Stimulated activated CD8-positive, alpha-beta memory T cell treated with anti-CD3 and anti-CD28 coated beads, Interleukin-15, amount 100 ng/mL, for 1 hour (primary cell): ENCODE measurements around the gene SHC1.

Experiments used
- DNase-seq: peaks from one replicate; pipeline ENCODE4 v3.0.0-alpha.2; 2020; ENCODE audit warnings: low read depth

The SHC1 gene

DNA sequence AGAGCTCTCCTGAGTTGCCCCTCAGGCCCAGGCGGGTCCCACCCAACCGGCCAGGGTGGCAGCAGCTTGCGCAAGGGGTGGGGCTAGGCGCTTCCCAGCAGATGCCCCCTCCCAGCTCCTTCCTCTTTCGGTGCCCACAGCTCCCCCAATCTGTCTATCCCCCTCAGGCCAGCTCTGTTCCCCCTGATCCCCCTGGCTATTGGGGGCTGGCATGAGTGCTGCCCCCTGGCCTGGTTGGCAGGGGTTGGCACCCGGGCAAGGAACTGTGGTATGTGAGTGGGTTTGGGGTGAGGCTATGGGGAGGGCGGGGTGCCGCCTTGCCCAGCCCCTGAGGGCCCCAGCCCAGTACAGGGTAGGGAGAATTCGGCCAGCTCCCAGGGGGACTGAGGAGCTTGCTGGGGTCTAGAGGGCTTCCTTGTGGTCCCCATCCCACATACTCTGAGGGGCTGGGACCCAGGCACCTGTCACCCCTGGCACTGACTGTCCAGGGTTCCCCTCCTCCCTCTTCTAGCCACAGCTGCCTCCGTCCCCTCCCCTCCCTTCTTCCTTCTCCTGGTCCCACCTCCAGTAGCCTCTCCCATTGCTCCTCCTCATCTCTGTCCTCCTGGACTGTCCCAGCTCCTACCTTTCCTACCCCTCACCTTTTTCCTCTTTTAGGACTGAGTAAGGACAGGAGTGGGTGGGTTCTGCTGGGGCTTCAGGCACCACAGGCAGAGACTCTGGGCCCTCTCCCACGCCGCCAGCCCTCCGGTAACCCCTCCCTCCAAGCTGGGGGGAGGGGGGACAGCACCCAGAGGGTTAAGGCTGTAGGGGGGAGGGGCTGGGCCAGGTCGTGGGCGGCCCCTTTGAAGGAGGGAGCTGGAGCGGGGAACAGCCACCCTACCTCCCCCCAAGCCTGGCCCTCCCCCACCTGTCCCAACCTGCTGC, 37.7 kb upstream of the SHC1 start:
- no peak for DNase-seq

DNA sequence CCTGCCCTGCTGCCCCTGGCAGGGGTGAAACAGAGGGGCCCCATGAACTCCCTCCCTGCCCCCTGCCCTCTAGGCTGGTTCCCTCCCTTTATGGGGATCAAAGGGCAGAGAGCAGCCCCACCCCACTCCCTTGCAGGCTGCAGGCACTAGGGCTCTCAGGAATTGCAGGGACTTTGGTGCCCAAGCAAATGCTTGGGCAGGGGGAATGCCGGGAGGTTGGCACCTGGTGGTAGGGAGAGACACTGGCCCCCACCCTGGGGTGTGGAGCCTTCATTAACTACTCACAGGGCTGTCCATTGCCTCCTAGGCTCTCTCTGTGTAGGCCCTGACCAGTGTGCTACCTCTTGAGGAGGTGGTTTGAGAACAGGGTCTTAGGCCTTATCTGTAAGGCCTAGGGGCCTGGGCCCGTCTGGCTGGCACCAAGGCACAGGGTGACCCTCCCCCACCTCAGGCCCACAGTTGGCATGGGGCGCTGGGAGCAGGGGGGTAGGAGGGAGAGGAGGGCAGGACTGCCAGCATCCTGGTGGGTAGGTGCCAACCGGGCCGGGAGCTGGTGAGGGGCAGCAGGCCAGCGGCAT, 36.8 kb upstream of the SHC1 start:
- DNase-seq = no peak

DNA sequence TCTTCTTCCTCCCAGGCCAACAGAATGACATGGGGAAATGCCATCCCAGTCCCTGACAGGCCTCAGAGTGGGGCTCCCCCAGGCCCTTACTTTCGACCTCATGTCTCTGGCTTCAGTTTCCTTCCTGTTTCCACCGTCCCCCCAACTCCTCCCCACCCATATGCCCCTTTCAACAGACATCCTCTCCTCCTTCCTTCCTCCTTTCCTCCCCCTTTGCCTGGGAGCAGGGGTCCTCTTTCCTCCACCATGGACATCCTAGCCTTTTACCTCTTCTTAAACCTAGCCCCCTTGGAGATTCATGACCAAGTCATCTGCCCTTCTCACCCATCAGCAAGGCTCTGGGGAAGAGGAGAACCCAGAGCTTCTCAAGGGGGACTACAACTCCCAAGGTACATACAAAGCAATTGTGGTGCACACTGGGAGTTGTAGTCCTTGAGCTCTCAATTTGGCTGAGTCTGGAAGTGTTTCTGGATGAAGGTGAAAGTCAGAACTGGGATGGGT, 36.1 kb upstream of the SHC1 start:
- no peak for DNase-seq

DNA sequence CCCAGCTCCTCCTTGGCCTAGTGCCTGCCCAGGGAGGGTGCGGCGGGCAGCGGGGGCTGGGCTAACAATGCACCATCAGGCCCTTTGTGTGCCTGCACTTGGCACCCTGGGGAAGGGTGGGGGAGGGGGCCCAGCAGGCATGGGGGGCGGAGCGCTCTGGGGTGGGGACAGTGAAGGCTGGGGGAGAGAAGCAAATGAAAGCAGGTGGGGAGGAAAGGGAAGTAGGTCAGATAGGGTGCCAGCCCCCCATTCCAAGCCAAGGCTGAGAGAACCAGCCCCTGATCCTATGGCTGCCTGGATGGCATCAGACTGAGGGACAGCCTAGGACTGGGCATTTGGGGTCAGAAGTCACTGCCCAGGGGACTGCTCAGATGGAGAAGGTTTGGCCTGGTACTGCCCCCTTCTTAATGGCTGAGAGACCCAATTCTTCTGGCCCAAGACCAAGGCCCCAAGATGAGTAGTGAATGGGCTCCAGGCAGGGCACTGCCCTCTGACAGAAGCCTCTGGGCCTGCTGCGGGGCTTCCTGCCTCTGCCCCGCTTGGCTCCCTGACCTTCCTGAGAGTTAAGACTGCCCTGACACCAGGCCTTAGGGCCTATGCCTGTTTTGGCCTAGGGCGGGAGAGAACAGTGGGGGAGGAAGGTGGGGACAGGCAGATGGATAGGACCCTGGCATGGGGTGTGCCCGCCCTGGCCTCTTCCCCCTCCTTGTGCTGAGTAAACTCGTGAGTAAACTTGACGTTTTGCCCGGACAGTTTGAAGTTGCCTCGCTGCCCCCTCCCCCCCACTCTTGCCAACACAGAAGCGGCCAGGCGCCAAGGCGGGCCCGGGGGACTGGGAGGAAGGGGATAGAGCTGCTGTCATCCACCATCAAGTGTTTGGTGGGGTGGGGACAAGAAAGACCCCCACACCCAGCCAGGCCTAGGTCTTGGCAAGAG, 34.8 kb upstream of the SHC1 start:
- DNase-seq = no peak

DNA sequence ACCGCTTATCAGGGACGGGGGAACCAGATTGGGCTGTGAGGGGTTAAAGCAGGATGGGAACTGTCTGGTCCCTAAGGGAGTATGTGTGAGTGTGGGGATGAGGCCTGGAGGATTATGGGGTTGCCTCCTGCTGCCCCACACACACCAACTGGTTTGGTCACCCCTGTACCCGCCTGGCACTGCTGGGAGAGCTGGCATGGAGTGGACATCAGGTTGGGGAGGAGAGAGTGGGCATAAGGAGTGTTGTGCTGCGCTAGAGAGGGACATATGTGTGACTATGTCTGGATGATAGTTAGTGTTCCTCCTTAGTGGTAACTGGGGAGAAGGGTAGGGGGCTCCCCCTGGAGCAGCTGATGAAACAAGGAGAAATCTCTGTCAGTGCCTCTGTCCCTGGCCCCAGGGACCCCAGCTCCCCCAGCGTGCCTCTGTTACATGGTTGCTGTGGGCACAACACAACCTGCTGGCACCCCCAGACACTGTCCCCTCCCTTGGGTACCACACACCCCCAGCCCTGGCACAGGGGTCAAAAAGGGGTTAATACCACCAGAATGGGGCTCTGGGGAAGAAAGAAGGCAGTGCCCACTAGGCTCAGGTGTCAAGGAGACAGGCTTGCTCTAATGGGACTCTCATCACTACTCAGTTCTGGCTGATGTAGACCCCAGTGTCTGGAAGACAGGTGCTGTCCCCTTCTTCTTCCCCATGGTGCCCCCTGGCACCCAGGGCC, 34.0 kb upstream of the SHC1 start:
- DNase-seq = no peak

DNA sequence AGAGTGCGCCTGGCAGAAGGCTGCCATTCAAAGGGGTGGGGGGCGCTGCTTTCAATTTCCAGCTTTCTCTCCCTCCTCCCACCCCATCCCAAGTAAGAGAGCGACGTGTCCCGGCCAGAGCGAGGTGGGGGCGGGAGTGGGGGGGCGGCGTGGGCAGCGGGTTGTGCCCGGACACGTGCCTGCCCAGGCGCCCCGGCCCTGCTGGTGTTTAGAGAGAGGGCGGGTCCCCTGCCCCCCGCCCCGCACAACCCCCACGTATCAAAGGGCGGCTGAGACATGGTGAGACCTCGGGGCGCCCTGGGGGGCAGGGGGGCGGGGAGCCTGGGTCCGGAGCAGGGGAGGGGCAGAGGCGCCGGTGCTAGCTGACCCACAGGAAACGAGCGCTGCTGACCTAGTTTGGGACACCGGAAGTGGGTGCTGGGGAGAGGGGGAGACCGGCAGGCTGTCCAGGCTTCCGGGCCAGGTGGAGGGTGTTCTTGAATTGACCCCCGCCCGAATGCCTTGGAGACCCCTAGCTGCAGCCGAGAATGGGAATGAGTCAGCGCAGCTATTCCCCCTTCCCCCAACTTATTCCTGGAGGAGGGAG, 33.3 kb upstream of the SHC1 start:
- DNase-seq = no peak

DNA sequence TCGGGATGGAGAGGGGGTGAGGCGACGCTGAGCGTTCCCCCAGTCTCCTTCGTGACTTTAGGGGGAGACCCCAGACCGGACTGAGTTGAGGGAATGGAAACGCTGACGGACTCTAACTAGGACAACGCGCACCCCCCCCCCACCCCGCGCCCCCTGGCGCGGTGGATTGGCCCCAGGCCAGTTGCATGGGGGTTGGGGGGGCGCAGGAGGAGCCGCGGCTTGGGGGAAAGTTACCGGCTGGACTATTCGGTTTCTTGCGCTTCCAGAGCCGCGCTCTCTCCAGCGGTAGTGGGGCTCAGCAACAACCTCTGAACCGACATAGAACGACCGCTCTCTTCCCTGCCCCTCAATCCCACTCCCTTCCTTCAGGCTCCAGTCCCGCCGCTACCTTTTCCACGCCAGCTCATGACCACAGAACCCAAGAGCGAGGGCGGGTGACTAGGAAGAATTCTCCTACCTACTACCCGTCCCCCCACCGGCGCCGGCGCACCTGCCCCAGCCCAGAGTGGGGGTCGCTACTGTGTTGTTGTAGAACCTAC, 32.7 kb upstream of the SHC1 start:
- no peak for DNase-seq

DNA sequence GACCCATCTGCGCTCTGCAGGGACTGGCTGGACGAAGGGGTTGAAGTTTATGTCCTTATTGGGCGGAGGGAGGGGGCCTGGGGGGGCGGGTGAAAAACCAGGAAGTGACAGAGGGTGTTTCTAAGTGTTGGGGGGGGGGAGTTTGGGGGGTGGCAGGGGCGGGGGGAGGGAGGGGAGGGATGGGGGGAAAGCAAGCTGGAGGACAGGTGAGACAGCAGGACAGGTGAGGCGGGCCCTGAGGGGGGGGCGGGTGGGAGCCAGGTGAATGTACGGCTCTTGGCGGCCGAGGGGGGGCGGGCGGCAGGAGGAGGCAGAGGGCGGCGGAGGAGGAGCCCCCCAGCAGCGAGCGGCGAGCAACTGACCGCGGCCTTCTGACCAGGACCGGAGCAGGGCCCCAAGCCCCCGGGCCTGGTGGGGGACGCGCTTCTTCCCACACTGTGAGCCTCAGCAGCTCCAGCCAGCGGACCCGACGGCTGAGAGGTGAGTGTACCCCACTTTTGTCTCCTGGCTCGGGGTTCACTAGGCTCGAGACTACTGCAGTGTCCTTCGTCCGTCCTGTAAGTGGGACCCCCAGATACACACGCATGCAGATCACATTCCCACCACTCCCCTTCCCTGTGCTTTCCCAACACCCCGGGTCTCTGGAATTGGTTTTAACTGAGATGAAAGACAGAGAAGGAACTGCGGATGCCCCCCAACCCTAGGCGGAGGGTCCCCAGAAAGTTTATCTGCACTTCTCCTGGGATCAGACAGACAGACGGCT, 32.1 kb upstream of the SHC1 start, which contains the start of gene ZBTB7B:
TSS of gene ZBTB7B (plus strand) at position 339 of the 763 bp plus-strand sequence. CDS start 11,859 bp downstream, outside the sequence.
- no peak for DNase-seq

DNA sequence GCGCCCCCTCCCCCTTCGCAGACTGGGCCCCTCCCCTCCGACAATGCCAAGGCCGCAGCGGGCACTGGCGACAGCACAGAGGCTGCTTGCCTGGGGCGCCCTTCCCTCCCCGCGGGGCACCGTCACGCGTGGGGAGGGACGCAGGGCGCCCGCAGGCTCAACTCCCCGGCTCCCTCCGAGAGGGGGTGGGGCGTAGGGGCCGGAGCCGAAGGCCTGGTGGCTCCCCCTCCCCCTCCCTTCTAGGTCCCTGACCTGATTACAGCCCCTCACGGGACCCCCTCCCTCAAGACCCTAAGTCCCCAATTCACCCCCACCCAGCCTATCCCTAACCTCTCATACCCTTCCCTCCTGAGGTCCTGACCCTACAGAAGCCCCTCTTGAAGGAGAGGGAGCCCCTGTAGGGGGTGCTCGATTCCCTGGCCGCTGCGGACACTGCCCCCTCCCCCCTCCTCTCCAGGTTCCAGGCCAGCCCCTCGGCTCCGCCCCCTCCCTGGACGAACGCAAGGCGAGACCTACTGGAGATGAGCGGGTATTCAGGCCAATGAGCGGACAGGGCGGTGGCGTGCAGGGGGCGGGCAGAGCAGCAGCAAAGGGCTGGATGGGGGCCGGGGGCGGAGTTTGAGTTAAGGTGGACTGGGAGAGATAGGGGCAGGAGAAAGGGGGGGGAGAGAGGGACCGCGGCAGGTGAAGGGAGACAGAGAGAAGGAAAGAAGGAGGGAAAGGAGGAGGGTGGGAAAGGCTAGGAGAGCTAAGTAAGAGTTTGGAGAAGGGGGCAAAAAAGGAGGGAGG, 31.3 kb upstream of the SHC1 start:
- DNase-seq = peak; percentile 99

DNA sequence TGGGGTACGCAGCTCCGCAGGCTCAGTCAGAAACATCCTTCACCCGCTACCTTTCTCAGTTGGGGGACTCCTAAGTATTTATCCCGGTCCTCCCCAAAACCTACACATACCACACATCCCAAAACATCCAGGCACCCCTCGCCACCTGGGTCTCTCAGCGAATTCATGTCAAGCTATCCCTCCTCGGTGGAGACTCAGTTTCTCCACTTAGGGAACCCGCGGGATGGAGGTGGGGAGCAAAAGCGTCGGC, 30.8 kb upstream of the SHC1 start:
- no peak for DNase-seq

DNA sequence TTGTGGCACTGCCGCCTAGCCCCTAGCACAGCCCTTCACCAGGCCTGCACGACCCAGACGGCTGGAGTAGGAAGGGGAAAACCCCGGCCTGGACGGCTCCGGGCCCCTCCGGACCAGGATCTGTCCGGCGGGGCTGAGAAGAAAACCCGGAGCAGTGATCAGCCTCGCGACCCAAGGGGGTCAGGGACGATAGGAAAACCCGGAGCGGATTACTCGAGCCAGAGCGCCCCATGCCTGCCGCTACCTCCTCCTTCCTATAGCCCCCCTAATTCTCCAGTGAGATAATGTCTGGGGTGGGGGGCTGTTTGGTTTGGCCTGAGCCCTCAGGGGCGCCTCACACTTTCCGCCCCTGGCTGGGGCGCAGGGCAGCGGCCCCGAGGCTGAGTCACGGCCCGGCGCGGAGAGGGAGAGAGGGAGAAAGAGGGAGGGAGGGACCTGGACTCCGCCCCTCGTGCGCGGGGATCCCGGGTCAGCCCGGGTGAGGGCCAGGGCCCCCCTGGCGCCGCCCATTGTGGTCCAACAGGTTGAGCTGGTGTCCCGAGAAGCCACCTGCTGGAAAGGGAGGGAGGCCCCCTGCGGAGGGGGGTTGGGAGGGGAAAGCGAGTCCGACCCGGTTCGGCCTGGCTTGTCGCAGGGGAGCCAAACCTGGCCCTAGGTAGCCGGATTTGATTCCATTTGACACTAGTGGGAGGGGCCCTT, 30.3 kb upstream of the SHC1 start:
- DNase-seq = peak; percentile 59

DNA sequence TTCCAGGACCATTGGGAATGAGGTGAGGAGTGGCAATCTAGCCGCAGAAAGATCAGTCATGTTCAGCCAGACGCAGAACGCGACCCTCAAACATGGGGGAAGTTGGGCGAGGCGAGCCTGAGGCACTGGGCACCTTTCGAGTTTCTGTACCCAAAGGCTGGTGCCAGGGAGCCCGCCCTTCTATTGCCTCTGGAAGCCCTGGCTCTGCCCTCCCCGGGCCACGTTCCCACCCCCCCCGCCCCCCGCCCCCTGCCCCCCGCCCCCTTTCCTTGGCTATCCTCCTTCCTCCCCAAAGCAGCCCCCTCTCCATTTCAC, 29.8 kb upstream of the SHC1 start:
- no peak for DNase-seq

DNA sequence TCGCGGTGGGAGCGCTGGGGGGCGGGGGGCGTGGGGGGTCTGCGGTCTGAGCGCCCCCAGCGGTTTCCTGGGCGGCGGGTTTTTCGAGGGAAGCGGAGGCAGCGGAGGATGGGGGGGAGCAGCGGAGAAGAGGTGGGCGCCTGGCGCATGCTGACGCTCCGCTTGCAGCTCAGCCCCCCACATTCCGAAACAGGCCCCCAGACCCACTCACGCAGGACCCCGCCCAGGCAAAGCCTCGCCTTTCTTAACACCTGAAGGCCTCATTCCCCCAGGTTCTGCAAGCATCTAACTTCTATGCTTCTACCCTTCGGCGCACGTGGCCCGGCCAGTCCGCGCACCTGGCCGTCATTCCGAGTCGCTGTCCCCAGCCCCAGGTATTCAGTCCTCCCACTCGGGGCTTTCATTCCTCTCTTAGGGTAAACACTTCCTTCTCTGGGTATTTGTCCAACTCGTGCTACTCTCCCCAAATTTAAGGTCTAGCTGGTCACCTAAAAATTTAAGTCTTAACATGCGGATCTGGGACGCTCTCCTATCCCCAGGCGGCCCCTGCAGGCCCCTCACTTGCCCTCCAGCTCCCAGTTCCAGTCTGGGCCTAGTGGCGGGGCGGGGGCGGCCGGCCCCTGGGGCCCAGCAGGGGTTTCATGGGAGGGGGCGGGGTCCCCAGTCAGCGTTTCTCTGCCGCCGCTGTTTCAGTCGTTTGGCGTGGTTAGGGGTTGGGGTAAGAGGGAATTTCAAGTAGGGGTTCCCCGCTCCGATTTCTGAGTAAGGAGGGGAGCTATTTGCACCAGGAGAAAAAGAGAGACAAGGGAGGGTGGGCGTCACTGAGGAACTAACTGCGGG, 29.2 kb upstream of the SHC1 start:
- no peak for DNase-seq

DNA sequence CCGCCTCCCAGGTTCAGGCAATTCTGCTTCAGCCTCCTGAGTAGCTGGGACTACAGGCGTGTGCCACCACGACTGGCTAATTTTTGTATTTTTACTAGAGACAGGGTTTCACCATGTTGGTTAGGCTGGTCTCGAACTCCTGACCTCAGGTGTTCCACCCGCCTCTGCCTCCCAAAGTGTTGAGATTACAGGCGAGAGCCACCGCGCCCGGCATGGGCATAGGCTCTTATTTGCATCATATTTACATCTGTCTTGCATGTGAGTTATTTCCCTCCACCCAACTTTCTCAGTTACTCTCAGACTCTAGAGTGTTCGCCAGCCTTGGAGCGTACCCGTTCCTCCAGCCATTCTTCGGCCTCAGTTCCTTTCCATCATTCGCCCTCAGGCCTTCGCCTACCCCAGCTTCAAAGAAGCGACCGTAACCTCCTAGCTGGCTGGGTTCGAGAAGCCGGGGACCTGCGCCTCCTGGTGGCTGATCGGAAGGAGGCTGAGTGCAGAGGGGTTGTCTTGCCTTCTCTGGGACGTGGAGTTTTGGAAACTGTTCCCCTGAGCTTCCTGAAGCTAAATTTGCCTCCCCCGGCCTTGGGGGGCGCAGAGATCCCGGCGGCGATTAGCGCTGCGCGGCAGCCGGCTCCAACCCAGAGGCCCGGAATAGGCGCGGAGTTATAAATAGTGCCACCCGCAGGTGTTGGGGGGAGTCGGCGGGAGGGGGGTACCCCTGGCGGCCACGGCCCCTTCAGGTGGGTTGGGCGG, 28.4 kb upstream of the SHC1 start:
- peak; percentile 49 for DNase-seq

DNA sequence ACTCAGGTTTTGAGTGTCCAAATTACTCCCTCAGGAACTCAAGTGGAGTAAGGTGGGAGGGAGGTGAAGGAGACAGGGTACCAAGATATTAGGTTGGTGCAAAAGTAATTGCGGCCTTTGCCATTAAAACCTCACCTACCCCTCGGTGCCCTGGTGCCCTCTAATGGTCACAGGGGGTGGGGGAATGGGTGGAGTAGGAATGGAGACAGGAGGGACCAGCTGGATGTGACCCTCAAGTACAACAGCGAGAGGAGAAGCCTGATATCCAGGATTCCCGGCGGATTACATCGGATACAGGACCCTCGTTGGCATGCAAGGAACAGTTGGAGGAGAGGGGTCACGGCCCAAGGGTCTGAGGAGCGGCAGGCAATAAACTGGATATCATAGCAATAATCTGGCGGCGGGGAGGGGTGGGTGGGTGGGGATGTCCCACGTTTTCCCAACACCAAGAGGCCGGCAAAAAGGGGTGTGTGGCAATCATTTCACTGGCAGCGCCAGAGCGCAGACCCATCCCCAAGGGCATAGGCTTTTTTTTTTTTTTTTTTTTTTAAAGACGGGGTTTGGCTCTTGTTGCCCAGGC, 27.7 kb upstream of the SHC1 start:
- DNase-seq = no peak

DNA sequence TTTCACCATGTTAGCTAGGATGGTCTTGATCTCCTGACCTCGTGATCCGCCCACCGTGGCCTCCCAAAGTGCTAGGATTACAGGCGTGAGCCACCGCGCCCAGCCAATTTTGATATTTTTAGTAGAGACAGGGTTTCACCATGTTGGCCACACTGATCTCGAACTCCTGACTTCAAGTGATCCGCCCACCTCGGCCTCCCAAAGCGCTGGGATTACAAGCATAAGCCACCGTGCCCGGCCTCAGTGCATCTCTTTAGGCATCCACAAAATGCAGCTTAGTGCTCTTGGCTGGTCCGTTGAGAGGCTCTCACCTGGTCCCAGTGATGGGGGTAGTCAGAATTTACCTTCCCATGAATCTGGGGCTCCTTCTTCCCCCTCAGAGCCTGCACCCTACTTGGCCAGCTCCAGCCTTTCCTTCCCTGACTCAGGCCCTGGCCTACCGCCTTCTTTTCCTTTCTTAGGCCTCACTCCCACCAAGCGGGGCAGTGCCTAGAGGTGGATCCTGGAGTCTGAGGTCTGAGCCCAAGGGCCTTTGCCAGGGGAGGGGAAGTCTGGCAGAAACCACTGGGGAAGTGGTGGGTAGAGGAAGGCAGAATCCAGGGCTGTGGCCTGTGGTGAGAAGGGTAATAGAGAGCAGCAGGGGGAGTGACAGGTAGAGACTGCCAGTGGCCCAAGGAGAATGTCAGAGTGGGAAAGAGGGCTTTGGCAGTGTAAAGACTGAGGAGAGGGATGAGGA, 26.6 kb upstream of the SHC1 start:
- DNase-seq = no peak
